HG02571 (cell line): Measurements from ENCODE around the gene TBCD.
"Not testable (repeated sequence)": the region's sequence is repeated elsewhere in the genome, so short reads cannot be mapped to it uniquely, and the experiment has no call there.

Source experiments
- ATAC-seq: cut with Tn5 transposase; IDR thresholded peaks from one replicate; pipeline ENCODE4 v1.9.1; 2021; ENCODE audit warnings: mild to moderate bottlenecking, moderate library complexity; ENCODE audit not compliant: unreplicated experiment

TBCD gene

DNA sequence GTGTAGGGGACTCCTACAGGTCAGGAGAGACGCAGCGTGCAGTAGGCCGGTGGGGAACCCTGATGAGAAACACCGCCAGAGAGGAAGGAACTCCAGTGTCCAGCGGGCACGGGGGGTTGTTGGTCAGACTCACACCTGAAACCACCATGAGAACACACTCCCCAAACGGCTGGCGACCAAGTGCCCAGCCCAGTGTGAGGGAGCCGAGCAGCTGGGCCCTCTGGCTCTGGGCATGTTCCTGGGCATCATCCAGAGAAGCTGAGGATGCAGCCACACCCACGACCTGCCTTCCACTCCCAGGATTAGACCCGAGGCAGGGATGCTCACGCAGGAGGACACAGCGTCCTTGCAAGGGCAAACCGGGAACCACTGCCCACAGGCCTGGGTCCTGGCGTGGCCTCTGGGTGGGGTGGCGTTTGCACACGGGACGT lies 196.2 kb downstream of the TBCD start:
- ATAC-seq: no peak

DNA sequence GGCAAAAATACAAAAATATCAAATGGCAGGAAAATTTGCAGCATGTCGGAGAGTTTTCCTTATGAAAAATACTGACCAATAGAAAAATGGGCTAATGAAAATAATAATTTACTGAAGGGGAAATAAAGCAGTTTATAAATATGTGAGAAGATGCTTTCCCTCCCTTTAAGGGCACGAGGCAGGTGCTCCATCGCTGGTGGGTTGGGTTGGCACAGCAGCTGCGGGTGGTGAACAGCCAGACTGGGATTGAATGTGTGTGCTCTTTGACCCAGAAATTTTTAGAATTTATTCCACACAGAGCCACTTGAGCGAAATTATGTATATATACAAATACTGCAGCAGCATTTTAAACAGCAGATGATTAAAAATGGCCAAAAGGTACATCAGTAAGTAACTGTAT lies 197.1 kb downstream of the TBCD start:
- ATAC-seq: no peak

DNA sequence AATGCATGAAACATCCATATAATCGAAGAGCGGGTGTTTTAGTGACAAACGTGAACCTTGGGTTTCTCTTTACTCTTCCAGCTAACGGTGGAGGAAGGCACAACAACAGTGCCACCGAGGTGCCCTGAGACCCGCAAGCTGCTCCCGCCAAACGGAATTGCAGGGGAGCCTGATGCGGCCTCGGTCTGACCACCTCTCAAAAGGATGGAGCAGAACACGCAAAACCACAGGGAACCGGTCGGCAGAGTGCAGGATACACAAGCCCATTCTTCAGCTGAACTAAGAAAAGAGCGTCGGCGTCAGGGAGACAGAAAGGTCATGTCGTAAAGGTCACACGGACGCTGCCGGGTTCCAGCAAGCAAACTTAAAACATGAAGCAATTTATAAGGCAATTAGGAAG lies 197.5 kb downstream of the TBCD start:
- no peak for ATAC-seq

DNA sequence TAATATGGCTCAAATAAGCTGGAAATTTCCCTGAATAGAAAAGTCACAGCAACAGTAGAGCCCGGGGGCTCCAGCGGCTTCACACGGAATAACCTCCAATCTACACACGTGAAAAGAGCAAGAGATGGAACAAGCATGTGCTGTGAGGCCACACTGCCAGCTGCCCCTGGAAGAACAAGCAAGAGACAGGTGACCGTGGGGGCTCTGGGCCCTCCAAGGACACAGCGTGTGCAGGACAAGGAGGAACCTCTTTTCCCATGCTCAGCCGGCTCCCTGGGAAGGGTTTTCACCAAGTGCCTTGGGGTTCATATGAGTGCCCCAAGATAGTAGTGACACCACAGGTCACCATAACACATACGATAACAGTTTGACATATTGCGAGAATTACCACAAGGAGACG lies 198.1 kb downstream of the TBCD start:
- no peak for ATAC-seq

DNA sequence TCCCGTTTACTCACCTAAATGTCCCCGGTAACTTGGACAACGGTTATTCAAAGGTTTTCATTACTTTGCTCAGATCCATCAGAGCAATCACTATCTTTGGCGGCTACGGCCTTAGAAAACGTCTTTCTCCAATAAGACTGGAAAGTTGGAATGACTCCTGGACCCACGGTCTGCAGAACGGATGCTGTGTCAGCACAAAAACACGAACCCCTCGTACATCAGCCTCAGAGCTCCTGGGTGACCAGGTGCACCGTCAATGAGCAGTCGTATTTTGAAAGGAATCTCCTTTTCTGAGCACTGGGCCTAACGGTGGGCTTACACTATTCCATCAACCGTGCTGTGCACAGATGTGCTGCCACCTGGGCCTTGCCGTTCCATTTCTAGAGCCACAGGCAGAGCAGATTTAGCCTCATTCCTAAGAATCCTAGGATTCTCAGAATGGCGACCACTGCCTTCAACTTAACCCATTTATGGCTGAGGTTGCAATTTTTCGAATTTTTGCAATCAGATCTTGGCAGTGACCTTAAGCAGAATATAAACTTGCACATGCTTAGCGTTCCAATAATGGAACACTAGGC lies 198.7 kb downstream of the TBCD start:
- ATAC-seq: no peak

DNA sequence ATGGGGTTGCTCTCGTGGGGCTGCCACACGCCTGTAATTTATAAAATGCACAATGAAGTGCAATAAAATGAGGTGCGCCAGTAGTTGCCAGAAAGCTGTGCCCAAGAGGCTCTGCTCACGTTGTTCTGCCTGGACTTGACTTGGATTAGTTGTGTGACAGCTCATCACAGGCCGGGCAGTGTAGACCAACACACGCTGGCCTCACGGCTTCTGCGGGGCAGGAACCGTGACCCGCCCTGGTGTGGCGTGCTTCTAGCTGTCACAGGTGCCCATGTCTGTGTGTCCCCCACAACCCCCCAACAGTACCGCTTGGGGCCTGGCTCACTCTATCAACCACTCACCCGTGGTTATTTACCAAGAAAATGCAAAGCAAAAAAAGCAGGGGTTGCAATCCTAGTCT lies 200.2 kb downstream of the TBCD start:
- no peak for ATAC-seq

DNA sequence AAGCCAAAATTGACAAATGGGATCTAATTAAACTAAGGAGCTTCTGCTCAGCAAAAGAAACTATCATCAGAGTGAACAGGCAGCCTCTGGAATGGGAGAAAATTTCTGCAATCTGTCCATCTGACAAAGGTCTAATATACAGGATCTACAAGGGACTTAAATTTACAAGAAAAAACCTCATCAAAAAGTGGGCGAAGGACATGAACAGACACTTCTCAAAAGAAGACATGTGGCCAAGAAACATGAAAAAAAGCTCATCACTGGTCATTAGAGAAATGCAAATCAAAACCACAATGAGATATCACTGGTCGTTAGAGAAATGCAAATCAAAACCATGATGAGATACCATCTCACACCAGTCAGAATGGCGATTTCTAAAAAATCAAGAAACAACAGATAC lies 203.2 kb downstream of the TBCD start:
- not testable (repeated sequence) for ATAC-seq

DNA sequence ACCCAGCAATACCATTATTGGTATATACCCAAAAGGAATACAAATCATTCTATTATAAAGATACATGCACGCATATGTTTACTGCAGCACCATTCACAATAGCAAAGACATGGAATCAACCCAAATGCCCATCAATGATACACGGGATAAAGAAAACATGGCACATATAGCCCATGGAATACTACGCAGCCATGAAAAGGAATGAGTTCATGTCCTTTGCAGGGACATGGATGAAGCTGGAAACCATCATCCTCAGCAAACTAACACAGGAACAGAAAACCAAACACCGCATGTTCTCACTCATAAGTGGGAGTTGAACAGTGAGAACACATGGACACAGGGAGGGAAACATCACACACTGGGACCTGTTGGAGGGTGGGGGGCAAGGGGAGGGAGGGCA lies 203.8 kb downstream of the TBCD start:
- ATAC-seq: not testable (repeated sequence)

DNA sequence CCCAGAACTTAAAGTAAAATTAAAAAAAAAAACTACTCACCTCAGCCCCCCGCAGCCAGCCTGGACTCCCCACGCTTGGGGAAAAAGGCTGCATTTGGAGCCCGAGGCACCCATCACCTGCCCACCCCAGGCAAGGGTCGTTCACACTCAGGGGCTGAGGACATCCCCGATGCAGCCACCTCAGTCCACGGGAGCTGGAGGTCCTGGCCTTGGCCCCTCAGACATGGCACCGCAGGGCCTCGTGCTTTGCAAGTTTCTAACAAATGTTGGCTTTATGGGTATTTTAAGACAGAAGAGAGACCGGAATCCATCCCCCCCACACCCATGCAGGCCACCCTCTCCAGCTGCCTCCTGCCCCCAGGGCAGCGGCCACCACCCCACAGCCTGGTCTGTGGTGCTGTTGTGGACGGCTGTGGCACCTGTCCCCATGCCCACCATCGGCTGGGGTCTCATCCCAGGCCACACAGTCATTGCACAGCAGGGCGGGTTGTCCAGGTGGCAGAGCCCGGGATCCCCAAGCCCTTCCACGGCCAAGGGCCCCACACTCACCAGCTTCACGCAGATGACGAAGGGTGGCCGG lies 204.4 kb downstream of the TBCD start:
- no peak for ATAC-seq

DNA sequence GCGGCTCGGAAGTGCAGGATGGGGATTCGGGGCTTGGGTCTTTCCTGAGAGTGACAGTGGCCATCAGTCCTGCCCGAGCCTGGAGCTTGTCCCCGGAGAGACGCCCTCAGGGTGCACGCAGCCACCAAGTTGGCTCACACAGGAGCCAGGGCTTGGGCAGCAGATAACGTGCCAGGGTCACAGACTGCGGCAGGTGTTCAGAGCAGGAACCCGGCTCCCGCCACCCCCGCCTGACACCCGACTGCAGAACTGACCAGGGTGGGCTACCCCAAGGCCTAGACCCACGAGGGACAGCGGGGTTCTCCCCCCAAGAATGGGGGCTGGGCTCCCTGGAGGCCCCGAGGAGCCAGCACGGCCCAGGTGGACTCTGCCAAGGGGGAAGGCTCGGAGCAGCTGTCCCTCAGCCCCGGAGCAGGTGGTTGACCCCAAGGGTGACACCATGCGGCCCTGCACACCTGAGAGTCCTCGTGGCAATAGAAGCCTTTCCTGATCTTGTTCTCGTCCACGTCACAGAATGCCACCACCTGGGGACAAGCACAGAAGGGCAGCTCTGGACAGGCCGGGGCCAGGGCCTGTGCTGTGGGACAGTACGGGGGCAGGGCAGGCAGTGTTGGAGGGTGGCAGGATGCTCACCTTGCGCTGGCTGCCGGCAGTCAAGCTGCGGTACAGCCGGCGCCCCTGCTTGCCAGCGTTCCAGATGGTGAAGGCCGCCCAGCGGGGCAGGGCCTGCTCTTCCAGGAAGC lies 205.0 kb downstream of the TBCD start:
- no peak for ATAC-seq

DNA sequence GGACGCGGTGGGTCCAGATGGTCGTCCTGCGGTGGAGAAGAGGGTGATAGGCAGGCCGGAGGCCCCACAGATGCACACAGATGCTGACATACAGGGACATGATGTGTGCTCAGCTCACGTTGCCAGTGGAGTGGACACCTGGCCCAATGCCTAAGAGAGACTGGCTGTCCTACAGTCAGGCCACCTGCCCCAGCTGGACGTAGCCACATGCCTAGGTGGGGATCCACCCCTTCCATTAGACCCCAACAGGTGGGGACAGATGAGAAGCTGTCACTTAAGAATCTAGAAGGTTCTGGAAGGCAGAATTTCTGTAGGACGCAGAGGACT lies 205.6 kb downstream of the TBCD start:
- no peak for ATAC-seq

DNA sequence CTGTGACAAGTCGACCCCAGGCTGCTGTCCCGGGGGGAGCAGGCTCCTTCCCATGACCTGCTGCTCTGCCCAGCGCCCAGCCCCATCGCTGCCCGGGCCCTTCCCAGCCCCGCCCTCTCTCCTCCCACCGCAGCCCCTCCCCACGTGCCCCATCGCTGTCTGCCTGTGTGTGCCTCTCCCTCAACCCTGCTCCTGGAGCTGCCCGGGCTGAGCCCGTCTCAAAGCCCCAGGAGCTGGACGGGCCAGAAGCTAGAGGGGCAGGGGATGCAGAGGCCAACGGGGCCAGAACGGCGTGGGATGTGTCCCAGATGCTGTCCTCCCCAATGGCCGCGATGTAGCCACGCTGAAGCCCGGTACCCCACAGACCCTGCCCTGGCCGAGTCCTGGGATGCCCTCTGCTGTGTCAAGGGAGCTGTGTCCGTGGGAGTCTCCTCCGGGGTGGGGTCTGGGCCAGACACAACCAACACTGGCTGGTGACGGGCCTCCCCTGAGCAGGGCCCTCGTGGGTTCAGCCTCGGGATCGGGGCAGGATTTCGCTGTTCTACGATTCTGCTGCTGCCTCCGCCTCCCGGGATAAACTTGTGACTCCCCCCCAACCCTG lies 206.2 kb downstream of the TBCD start:
- no peak for ATAC-seq

DNA sequence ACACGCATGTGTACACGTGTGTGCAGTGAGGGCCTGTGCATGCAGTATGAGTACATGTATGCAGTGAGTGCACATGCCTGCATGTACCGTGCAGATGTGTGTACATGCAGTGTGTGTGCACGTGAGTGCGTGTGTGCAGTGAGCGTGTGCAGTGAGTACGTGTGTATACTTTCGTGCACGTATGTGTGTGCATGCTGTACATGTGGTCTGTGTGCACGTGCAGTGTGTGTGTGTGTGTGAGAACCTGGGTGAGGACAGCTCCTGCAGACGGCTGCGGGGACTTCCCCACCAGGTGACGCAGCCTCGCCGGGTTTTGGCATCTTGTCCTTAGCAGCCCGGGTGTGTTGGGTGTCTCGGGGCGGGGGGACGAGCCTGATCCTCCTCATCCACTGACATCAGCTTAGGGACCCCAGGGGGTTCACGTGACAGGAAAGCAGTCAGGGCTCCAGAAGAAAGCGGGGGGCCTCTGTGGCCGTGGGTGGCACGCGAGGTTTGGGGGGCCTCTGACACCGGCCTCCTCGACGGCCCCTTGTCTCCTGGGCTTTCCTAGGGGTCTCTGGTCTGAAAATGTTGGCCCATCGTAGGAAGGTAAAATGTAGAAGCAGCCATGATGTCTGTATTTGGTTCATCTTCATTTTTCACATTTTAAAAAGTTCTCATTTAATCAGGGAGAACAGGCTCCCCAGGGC lies 207.5 kb downstream of the TBCD start:
- ATAC-seq: no peak

DNA sequence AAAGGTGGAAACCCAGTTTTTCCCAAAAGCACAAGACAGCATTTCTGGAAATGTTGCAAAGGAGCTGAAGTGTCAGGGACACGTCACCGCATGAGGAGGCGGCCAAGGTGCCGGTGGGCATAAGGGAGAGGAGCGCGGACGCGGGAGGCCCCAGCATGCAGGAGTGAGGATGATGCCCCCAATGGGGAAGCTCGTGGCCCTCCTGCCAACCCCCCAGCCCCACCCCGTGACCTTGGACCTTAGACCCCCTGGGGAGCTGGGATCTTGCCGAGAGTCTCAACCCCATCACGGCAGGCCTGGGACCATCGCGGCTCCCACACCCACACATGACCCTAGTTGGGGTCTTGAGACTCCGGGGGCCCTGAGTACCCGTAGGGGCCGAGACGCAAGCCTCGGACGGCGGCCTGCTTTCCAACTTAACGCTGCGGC lies 208.1 kb downstream of the TBCD start:
- ATAC-seq: no peak

DNA sequence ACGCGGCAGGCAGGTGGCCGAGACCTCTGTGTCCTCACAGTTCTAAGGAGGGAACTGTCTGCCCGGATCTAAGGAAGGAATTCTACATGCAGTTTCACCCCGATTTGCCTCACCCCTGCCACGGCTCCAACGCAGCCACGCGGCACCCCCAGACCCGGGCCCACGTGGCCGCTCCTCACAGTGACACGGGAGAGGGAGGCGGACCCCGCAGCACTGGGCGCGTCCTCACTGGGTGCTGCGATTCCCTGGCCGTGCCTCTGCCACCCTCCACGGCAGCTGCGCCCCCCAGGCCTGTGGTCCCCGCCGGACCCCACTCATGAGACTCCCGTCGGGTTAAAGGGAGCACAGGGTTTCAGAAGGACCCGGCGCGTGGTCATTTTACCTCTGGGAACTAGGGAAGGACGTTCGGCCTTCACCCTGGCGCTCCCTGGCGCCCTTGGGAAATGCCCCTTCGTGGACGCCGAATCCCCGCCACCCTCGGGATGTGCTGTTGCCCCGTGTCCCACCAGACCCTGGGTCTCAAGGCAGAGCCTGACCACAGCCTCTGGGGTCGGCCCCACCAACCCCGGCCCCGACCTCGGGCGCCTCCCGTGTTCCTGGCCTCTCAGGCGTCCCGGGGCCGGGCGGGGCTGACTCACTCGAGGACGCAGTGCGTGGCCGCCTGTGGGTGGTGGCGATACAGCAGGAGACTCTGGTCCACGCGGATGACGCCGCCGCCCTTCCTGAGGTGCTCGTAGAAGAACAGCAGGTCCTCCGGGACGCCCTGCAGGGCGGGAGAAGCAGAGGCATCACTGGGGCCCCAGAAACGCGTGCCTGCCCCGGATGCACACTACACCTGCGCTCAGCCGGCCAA lies 208.8 kb downstream of the TBCD start:
- no peak for ATAC-seq

DNA sequence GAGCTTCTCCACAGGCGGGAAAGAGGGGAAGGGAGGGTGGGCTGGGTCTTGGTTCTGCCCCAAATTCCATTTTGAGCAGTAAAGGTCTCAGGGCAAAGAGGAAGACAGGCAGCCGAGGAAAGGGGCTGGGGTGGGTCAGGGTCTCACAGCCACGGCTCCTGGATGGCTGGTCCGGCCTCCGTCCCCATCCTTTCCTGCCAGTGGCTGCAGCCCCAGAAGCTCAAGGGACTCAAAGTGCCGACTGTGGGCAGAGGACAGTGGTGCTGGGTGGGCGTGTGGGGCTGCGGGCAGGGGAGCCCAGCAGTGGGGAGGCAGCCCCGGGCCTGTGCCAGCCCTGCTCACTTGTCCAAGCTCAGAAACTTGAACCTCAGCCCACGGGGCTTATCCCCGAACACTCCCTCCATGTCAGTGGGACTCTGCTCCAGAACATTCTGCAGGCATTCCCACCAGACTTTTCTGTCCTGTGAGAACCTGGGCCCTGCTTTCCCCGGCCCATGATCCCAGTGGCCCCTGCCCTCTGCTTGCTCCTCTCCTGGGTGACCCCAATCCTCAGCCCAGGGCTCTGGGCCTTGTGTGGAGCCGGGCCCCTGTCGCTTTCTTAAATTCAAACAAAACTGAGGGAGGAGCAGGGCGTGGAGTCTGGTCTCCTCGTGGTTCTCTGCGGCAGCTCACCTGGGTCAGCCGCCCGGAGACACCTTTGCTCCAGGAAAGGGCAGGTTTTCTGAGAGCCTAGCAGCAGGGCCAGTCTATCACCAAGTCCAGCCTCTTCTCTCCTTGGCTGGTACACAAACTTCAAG lies 209.7 kb downstream of the TBCD start:
- ATAC-seq: no peak

DNA sequence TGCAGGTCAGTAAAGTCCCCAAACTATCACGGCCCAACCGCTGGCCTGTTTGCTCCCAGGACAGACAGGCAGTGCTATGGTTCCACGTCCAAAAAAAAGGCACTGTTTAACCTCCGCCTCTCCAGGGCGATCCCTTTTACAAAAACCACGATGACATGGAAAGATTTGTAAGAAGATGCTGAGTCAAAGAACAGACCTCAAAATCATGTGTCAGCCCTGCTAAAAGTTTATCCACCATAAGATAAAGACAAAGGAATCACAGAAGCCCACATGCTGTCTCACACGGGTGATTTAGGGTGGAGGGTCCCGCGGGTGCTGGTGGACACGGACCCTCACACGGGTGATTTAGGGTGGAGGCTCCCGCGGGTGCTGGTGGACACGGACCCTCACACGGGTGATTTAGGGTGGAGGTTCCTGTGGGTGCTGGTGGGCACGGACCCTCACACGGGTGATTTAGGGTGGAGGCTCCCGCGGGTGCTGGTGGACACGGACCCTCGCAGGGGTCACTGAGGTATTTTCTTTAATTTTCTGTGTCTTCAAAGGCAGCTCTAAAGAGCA lies 210.4 kb downstream of the TBCD start:
- no peak for ATAC-seq

DNA sequence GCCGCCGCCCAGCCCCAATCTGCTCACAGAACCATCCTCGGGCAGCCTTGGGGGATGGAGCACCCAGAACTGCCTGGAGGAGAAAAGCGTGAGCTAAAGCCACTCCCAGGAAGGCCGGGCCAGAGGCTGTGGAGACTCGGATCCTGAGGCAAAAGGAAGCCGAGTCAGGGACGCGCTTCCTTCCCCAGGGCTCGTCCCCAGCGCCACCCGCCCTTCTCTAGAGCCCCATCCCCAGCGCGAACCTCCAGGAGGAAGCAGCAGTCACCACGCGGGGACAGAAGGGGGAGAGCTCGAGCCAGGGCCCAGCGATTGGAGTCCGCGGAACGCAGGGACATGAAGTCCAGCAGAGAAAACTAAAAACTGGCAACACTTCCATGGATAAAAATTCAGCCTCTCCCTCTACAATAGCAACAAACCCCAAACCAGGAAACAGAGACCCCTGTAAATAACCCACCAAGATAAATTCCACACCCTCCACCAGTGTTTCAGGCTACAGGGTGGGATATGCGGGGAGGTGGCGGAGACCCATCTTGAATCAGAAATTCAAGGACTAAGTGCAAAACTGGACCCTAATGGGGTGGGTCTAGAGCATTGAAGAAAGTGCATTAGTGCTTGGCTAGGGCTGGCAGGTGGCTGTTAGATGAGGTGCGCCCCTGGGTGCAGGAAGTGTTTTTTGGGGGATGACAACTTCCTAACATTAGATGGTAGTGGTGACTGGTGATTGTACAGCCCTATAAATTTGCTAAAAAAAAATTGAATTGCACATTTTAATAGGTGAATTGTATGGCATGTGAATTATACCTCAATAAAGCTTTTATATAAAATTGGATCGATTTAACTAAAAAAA lies 211.5 kb downstream of the TBCD start:
- ATAC-seq: no peak

DNA sequence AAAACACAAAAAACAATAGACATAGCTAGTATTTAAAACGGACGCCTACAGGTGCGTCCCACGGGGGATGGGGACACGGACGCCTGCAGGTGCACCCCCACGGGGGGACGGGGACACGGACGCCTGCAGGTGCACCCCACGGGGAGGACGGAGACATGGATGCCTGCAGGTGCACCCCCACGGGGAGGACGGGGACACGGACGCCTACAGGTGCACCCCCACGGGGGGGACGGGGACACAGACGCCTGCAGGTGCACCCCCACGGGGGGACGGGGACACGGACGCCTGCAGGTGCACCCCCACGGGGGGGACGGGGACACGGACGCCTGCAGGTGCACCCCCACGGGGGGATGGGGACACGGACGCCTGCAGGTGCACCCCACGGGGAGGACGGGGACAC lies 212.6 kb downstream of the TBCD start:
- not testable (repeated sequence) for ATAC-seq
